Astrocyte of the spinal cord (primary cell): ENCODE data around the gene PTPRD.
"Not testable (repeated sequence)": the region's sequence is repeated elsewhere in the genome, so short reads cannot be mapped to it uniquely, and the experiment has no call there.

Experiments used
- DNase-seq: peaks from one replicate; pipeline ENCODE4 v3.0.0; 2011; ENCODE audit warnings: low read depth, low spot score
- H3K4me3 ChIP-seq: 2 replicates; pipeline ENCODE4 v1.5.1; 2011; ENCODE audit warnings: low read depth, mild to moderate bottlenecking, low read length, moderate library complexity
- CTCF ChIP-seq: IDR thresholded peaks from 2 replicates; pipeline ENCODE4 v1.5.1; 2012; ENCODE audit warnings: low read depth, mild to moderate bottlenecking, low read length, inconsistent platforms
- in situ Hi-C: cut with HindIII; loops from 2 replicates; pipeline ENCODE4 v1.10.0; 2017; ENCODE audit warnings: low sequenced_read_pairs

The PTPRD gene

GRCh38 chr9:8980496-8981013 is 1632.2 kb downstream of the PTPRD start:
- in situ Hi-C loops: no loop called here
- no peak for DNase-seq

GRCh38 chr9:8978334-8978733 is 1634.5 kb downstream of the PTPRD start:
- no peak for TF ChIP-seq CTCF

More at GRCh38 chr9:8980496-8981013, 1632.2 kb downstream of the PTPRD start:
- TF ChIP-seq CTCF: no peak
- no peak overlapping the region for H3K4me3 ChIP-seq

GRCh38 chr9:8968350-8968749 is 1644.5 kb downstream of the PTPRD start:
- DNase-seq, in situ Hi-C loops, H3K4me3 ChIP-seq: not testable (repeated sequence)

More at GRCh38 chr9:8978334-8978733, 1634.5 kb downstream of the PTPRD start:
- H3K4me3 ChIP-seq: no peak overlapping the region
- no peak for DNase-seq
- in situ Hi-C loops: no loop called here

GRCh38 chr9:8963885-8964284 is 1648.9 kb downstream of the PTPRD start:
- no peak overlapping the region for H3K4me3 ChIP-seq
- in situ Hi-C loops: no loop called here
- no peak for TF ChIP-seq CTCF
- no peak for DNase-seq

- no peak overlapping the region for H3K4me3 ChIP-seq
- DNase-seq: no peak
- TF ChIP-seq CTCF: no peak
- in situ Hi-C loops: no loop called here
These were observed 1650.7 kb downstream of the PTPRD start for GRCh38 chr9:8962084-8962483.

- H3K4me3 ChIP-seq: no peak overlapping the region
- no peak for TF ChIP-seq CTCF
- no peak for DNase-seq
- in situ Hi-C loops: no loop called here
These were observed 1651.5 kb downstream of the PTPRD start for GRCh38 chr9:8961186-8961851.

- TF ChIP-seq CTCF: no peak
- H3K4me3 ChIP-seq: no peak overlapping the region
- no peak for DNase-seq
- in situ Hi-C loops: no loop called here
These were observed 1652.5 kb downstream of the PTPRD start for GRCh38 chr9:8960254-8960653.
